GM23338 (cell line): ENCODE measurements around the gene RFWD3. TPM values are rescaled to one million over a fixed set of nuclear protein-coding genes. Genes with fewer than 3 reads are reported as not detected.
A peak's percentile ranks its signal among the peaks of the same experiment; 100 is the strongest.

Experiments used
- ATAC-seq: fragments of 200-7000 bp; cut with Tn5 transposase; 3 replicates; pipeline ENCODE4 v1.9.1; 2020
- DNase-seq: peaks from one replicate; pipeline ENCODE4 v3.0.0-alpha.2; 2015; ENCODE audit warnings: low spot score
- H2AFZ ChIP-seq: fragments of 200-600 bp; sonication (generic); 2 replicates; pipeline ENCODE4 v1.8.0; 2016; ENCODE audit warnings: antibody characterized with exemption, mild to moderate bottlenecking, moderate library complexity
- H3F3A ChIP-seq: fragments of 200-600 bp; sonication (generic); replicated peaks from 2 replicates; pipeline ENCODE4 v1.8.0; 2017; ENCODE audit warnings: antibody characterized with exemption, mixed run types, low read depth
- H3K27ac ChIP-seq: fragments of 200-600 bp; sonication (generic); 2 replicates; pipeline ENCODE4 v1.6.1; 2016; ENCODE audit warnings: low read depth
- H3K27me3 ChIP-seq: fragments of 200-600 bp; sonication (generic); 2 replicates; pipeline ENCODE4 v1.8.0; 2016; ENCODE audit warnings: mild to moderate bottlenecking, mixed run types, moderate library complexity; ENCODE audit not compliant: insufficient read depth
- H3K36me3 ChIP-seq: fragments of 200-600 bp; sonication (generic); 2 replicates; pipeline ENCODE4 v1.8.0; 2016; ENCODE audit warnings: mild to moderate bottlenecking; ENCODE audit not compliant: insufficient read depth
- H3K4me1 ChIP-seq: fragments of 200-600 bp; sonication (generic); 2 replicates; pipeline ENCODE4 v1.8.0; 2016; ENCODE audit warnings: mild to moderate bottlenecking, moderate library complexity; ENCODE audit not compliant: insufficient read depth
- H3K4me2 ChIP-seq: fragments of 200-600 bp; sonication (generic); 2 replicates; pipeline ENCODE4 v1.7.1; 2017; ENCODE audit warnings: mixed run types
- H3K4me3 ChIP-seq: fragments of 200-600 bp; sonication (generic); 2 replicates; pipeline ENCODE4 v1.6.1; 2016; ENCODE audit warnings: mixed run types
- H3K79me2 ChIP-seq: fragments of 200-600 bp; sonication (generic); replicated peaks from 2 replicates; pipeline ENCODE4 v1.8.0; 2017; ENCODE audit warnings: mild to moderate bottlenecking; ENCODE audit not compliant: insufficient read depth
- H3K9me2 ChIP-seq: fragments of 200-600 bp; sonication (generic); 2 replicates; pipeline ENCODE4 v1.8.0; 2017; ENCODE audit not compliant: insufficient read depth
- H4K20me1 ChIP-seq: fragments of 200-600 bp; sonication (generic); replicated peaks from 2 replicates; pipeline ENCODE4 v1.8.0; 2017; ENCODE audit warnings: mild to moderate bottlenecking; ENCODE audit not compliant: insufficient read depth
- H3K27ac Mint-ChIP-seq: 2 replicates; pipeline ENCODE4 v1.8.0; 2020; ENCODE audit warnings: inconsistent platforms, mild to moderate bottlenecking, moderate library complexity, mixed read lengths
- H3K27me3 Mint-ChIP-seq: 3 replicates; pipeline ENCODE4 v1.8.0; 2022; ENCODE audit warnings: low read depth, mild to moderate bottlenecking, moderate library complexity, mixed read lengths, inconsistent platforms; ENCODE audit not compliant: insufficient read depth, poor library complexity
- H3K36me3 Mint-ChIP-seq: 3 replicates; pipeline ENCODE4 v1.8.0; 2021; ENCODE audit warnings: low read depth, mild to moderate bottlenecking, inconsistent platforms, moderate library complexity, mixed read lengths
- H3K4me1 Mint-ChIP-seq: 3 replicates; pipeline ENCODE4 v1.8.0; 2020; ENCODE audit warnings: mild to moderate bottlenecking, inconsistent platforms, mixed read lengths
- H3K4me3 Mint-ChIP-seq: 3 replicates; pipeline ENCODE4 v1.8.0; 2021; ENCODE audit warnings: moderate library complexity, mild to moderate bottlenecking, inconsistent platforms, mixed read lengths
- H3K9me3 Mint-ChIP-seq: 3 replicates; pipeline ENCODE4 v1.8.0; 2020; ENCODE audit warnings: moderate library complexity, mild to moderate bottlenecking, inconsistent platforms, mixed read lengths
- CREB1 ChIP-seq: fragments of 250-450 bp; sonication (Bioruptor Pico); IDR thresholded peaks from 2 replicates; pipeline ENCODE4 v1.5.0; 2020; ENCODE audit warnings: low read depth, mild to moderate bottlenecking, moderate library complexity
- CTCF ChIP-seq, 2 experiments: fragments of 200-600 bp in 1 of 2; sonication (generic) in 1 of 2; conservative IDR thresholded peaks; 2 replicates each; pipeline versions ENCODE4 v1.5.1 to v1.6.1; 2016 to 2017; ENCODE audit warnings: antibody characterized with exemption in 2 of 2, low read depth in 2 of 2, mild to moderate bottlenecking in 2 of 2, moderate library complexity in 1 of 2
- EZH2phosphoT487 ChIP-seq: fragments of 200-600 bp; sonication (generic); IDR thresholded peaks from one replicate; pipeline ENCODE4 v1.8.1; 2018; ENCODE audit warnings: antibody characterized with exemption; ENCODE audit not compliant: unreplicated experiment
- JUNB ChIP-seq: IDR thresholded peaks from one replicate; pipeline ENCODE4 v1.6.1; 2016; ENCODE audit warnings: antibody characterized with exemption; ENCODE audit not compliant: unreplicated experiment
- NANOG ChIP-seq: IDR thresholded peaks from 2 replicates; pipeline ENCODE4 v1.6.1; 2016; ENCODE audit warnings: antibody characterized with exemption, borderline replicate concordance
- POLR2AphosphoS5 ChIP-seq: IDR thresholded peaks from 2 replicates; pipeline ENCODE4 v1.6.1; 2016; ENCODE audit warnings: antibody characterized with exemption, low read depth
- REST ChIP-seq: IDR thresholded peaks from one replicate; pipeline ENCODE4 v1.6.1; 2018; ENCODE audit warnings: antibody characterized with exemption; ENCODE audit not compliant: unreplicated experiment
- STAT1 ChIP-seq: IDR thresholded peaks from one replicate; pipeline ENCODE4 v1.6.1; 2016; ENCODE audit warnings: antibody characterized with exemption; ENCODE audit not compliant: unreplicated experiment
- ZNF331 ChIP-seq: fragments of 250-450 bp; sonication (Bioruptor Pico); IDR thresholded peaks from 2 replicates; pipeline ENCODE4 v1.5.0; 2020; ENCODE audit warnings: low read depth, mild to moderate bottlenecking, moderate library complexity
- ZNF462 ChIP-seq: fragments of 250-450 bp; sonication (Bioruptor Pico); IDR thresholded peaks from 2 replicates; pipeline ENCODE4 v1.5.0; 2020; ENCODE audit warnings: mild to moderate bottlenecking, moderate library complexity
- polyA plus RNA-seq: library from polyadenylated mRNA; unstranded; fragments of >200 nt; fragmentation: Nextera tagmentation; extraction: Ambion mirVana; gene quantifications from 2 replicates; pipeline ENCODE4 v1.2.1, GENCODE V29; 2016
- total RNA-seq: library from RNA; depleted of rRNA; stranded (reverse); fragments of >200 nt; shearing (Covaris generic); gene quantifications from 2 replicates; pipeline ENCODE4 v1.2.3, GENCODE V29; 2014

Gene RFWD3
- total and polyA plus RNA-seq, 2 experiments from 2014 or later: 27.6 to 113 TPM

- peaks cover 16% of the 10 kb centered on the region; the same call in 2 of the 3 replicates for H3K4me1 Mint-ChIP-seq
- Histone ChIP-seq H3F3A (peaks cover 19% of the 10 kb centered on the region), H3K4me1 (peaks cover 10% of the 10 kb centered on the region), H3K4me2 (no peak overlapping the region), H2AFZ (no peak overlapping the region), H3K27ac (peak overlapping the region; percentile 9; the same call in 1 of the 2 replicates), H3K79me2 (peaks cover 13% of the 10 kb centered on the region; the same call in 1 of the 2 replicates), H3K4me3 (no peak overlapping the region), H3K27me3 (no peaks in the 10 kb centered on the region), H4K20me1 (peaks cover 60% of the 10 kb centered on the region), H3K9me2 (no peaks in the 10 kb centered on the region), H3K36me3 (peaks cover 87% of the 10 kb centered on the region)
- TF ChIP-seq ZNF331 (CRISPR knock-in tag): no peak
- no peak for TF ChIP-seq JUNB
- no peak for TF ChIP-seq REST
- no peak for TF ChIP-seq EZH2phosphoT487
- no peak for TF ChIP-seq NANOG
- no peak for TF ChIP-seq STAT1
- no peak for ATAC-seq
- no peaks in the 10 kb centered on the region for H3K9me3 Mint-ChIP-seq
- no peak overlapping the region for H3K27ac Mint-ChIP-seq
- H3K36me3 Mint-ChIP-seq: peaks cover 99% of the 10 kb centered on the region
- no peak for DNase-seq
- H3K4me3 Mint-ChIP-seq: no peak overlapping the region
- H3K27me3 Mint-ChIP-seq: peaks cover 1% of the 10 kb centered on the region
Observed at GRCh38 chr16:74625500-74626350, 41.0 kb downstream of the RFWD3 start.

GRCh38 chr16:74623839-74624235 is 42.8 kb downstream of the RFWD3 start:
- Mint-ChIP-seq H3K36me3 (peaks cover 88% of the 10 kb centered on the region), H3K4me1 (peaks cover 16% of the 10 kb centered on the region; the same call in 2 of the 3 replicates), H3K27ac (no peak overlapping the region), H3K4me3 (no peak overlapping the region), H3K27me3 (peaks cover 3% of the 10 kb centered on the region), H3K9me3 (no peaks in the 10 kb centered on the region)
- Histone ChIP-seq H3K9me2 (no peaks in the 10 kb centered on the region), H3K36me3 (peaks cover 68% of the 10 kb centered on the region), H3K4me1 (peaks cover 10% of the 10 kb centered on the region), H3K4me2 (no peak overlapping the region), H2AFZ (no peak overlapping the region), H3K27ac (no peak overlapping the region), H3F3A (peaks cover 14% of the 10 kb centered on the region), H3K79me2 (peaks cover 5% of the 10 kb centered on the region; the same call in 1 of the 2 replicates), H3K4me3 (no peak overlapping the region), H4K20me1 (peaks cover 50% of the 10 kb centered on the region), H3K27me3 (no peaks in the 10 kb centered on the region)
- DNase-seq (no peak), ATAC-seq (no peak)
- TF ChIP-seq CREB1: no peak
- no peak for TF ChIP-seq ZNF462
- TF ChIP-seq POLR2AphosphoS5: no peak
- TF ChIP-seq EZH2phosphoT487: peak; percentile 26
- TF ChIP-seq CTCF (conservative IDR thresholded peaks at IDR 0.05; ENCODE audit: low read depth in 2 of 2): no peak
